HG03159 (cell line): Measurements from ENCODE around the gene PDE11A.

Experiments
- ATAC-seq: cut with Tn5 transposase; IDR thresholded peaks from one replicate; pipeline ENCODE4 v1.9.1; 2021; ENCODE audit warnings: mild to moderate bottlenecking, moderate library complexity; ENCODE audit not compliant: unreplicated experiment

The PDE11A gene

GRCh38 chr2:177708106-177708505 is 364.5 kb downstream of the PDE11A start:
- no peak for ATAC-seq

GRCh38 chr2:177705511-177706173 is 366.9 kb downstream of the PDE11A start:
- no peak for ATAC-seq

- no peak for ATAC-seq
Measured at GRCh38 chr2:177703159-177703558, 369.4 kb downstream of the PDE11A start.

GRCh38 chr2:177698281-177698680 is 374.3 kb downstream of the PDE11A start:
- no peak for ATAC-seq

GRCh38 chr2:177694348-177694747 is 378.2 kb downstream of the PDE11A start:
- no peak for ATAC-seq

- ATAC-seq, result no peak
Measured at GRCh38 chr2:177693658-177694339, 378.8 kb downstream of the PDE11A start.

- ATAC-seq, result no peak
Measured at GRCh38 chr2:177692783-177693269, 379.8 kb downstream of the PDE11A start.

- ATAC-seq, result no peak
Measured at GRCh38 chr2:177692042-177692782, 380.4 kb downstream of the PDE11A start.

- no peak for ATAC-seq
Measured at GRCh38 chr2:177691177-177691576, 381.4 kb downstream of the PDE11A start.

- no peak for ATAC-seq
Measured at GRCh38 chr2:177689623-177690022, 383.0 kb downstream of the PDE11A start.

GRCh38 chr2:177688844-177689243 is 383.7 kb downstream of the PDE11A start:
- ATAC-seq, result no peak

GRCh38 chr2:177683661-177684069 is 388.9 kb downstream of the PDE11A start:
- no peak for ATAC-seq

- ATAC-seq, result no peak
Measured at GRCh38 chr2:177682836-177683660, 389.5 kb downstream of the PDE11A start.

GRCh38 chr2:177682006-177682405 is 390.6 kb downstream of the PDE11A start:
- ATAC-seq, result no peak

- no peak for ATAC-seq
Measured at GRCh38 chr2:177680866-177681712, 391.5 kb downstream of the PDE11A start.

- ATAC-seq, result no peak
Measured at GRCh38 chr2:177679611-177680605, 392.7 kb downstream of the PDE11A start.

GRCh38 chr2:177678939-177679338 is 393.6 kb downstream of the PDE11A start:
- no peak for ATAC-seq

GRCh38 chr2:177676636-177677035 is 395.9 kb downstream of the PDE11A start:
- no peak for ATAC-seq

GRCh38 chr2:177675825-177676224 is 396.8 kb downstream of the PDE11A start:
- ATAC-seq, result no peak
